MM.1S (cell line): Measurements from ENCODE around the gene FTHL17.

Experiments used
- DNase-seq: peaks from one replicate; pipeline ENCODE4 v3.0.0-alpha.2; 2015
- H2AFZ ChIP-seq: fragments of 300-600 bp; sonication (generic); 2 replicates; pipeline ENCODE4 v1.6.0; 2016; ENCODE audit warnings: antibody characterized with exemption, low read length
- H3F3A ChIP-seq: fragments of 300-600 bp; sonication (generic); 2 replicates; pipeline ENCODE4 v1.6.1; 2016; ENCODE audit warnings: mild to moderate bottlenecking, antibody characterized with exemption, low read length, moderate library complexity, mixed read lengths; ENCODE audit not compliant: insufficient read depth
- H3K27ac ChIP-seq: fragments of 300-600 bp; sonication (generic); 2 replicates; pipeline ENCODE4 v1.5.1; 2016; ENCODE audit warnings: mild to moderate bottlenecking, low read length
- H3K27me3 ChIP-seq: fragments of 300-600 bp; sonication (generic); replicated peaks from 2 replicates; pipeline ENCODE4 v1.6.0; 2016; ENCODE audit warnings: low read length; ENCODE audit not compliant: insufficient read depth
- H3K36me3 ChIP-seq: fragments of 300-600 bp; sonication (generic); replicated peaks from 2 replicates; pipeline ENCODE4 v1.6.1; 2016; ENCODE audit warnings: mild to moderate bottlenecking, low read length, mixed read lengths; ENCODE audit not compliant: insufficient read depth
- H3K4me1 ChIP-seq: fragments of 300-600 bp; sonication (generic); 2 replicates; pipeline ENCODE4 v1.6.1; 2016; ENCODE audit warnings: low read length, mixed read lengths
- H3K4me2 ChIP-seq: fragments of 300-600 bp; sonication (generic); 2 replicates; pipeline ENCODE4 v1.6.0; 2016; ENCODE audit warnings: low read depth, low read length
- H3K4me3 ChIP-seq: fragments of 300-600 bp; sonication (generic); 2 replicates; pipeline ENCODE4 v1.5.1; 2016; ENCODE audit warnings: low read length, mixed read lengths
- H3K79me2 ChIP-seq: fragments of 300-600 bp; sonication (generic); 2 replicates; pipeline ENCODE4 v1.6.1; 2016; ENCODE audit warnings: mixed run types, low read length, mixed read lengths
- H3K9ac ChIP-seq: fragments of 300-600 bp; sonication (generic); 2 replicates; pipeline ENCODE4 v1.6.1; 2016; ENCODE audit warnings: low read length, mixed read lengths
- H3K9me2 ChIP-seq: fragments of 300-600 bp; sonication (generic); replicated peaks from 2 replicates; pipeline ENCODE4 v1.6.1; 2016; ENCODE audit warnings: mild to moderate bottlenecking, low read length, mixed read lengths; ENCODE audit not compliant: insufficient read depth
- H3K9me3 ChIP-seq: fragments of 300-600 bp; sonication (generic); replicated peaks from 2 replicates; pipeline ENCODE4 v1.6.1; 2016; ENCODE audit warnings: mild to moderate bottlenecking, low read length, mixed read lengths; ENCODE audit not compliant: insufficient read depth
- H4K20me1 ChIP-seq: fragments of 300-600 bp; sonication (generic); 2 replicates; pipeline ENCODE4 v1.6.1; 2016; ENCODE audit warnings: mild to moderate bottlenecking, low read length, moderate library complexity, mixed read lengths; ENCODE audit not compliant: insufficient read depth
- CTCF ChIP-seq: fragments of 300-600 bp; sonication (generic); IDR thresholded peaks from 2 replicates; pipeline ENCODE4 v1.5.1; 2016; ENCODE audit warnings: antibody characterized with exemption, low read length, mixed read lengths
- EZH2 ChIP-seq: fragments of 300-600 bp; sonication (generic); optimal IDR thresholded peaks from 2 replicates; pipeline ENCODE3; 2017; ENCODE audit warnings: low read depth, mild to moderate bottlenecking, antibody characterized with exemption, low read length, mixed read lengths
- EZH2phosphoT487 ChIP-seq: fragments of 300-600 bp; sonication (generic); IDR thresholded peaks from 2 replicates; pipeline ENCODE4 v1.6.1; 2018; ENCODE audit warnings: antibody characterized with exemption, low read length

The FTHL17 gene

GRCh38 chrX:31098079-31098478 is 26.2 kb upstream of the FTHL17 start:
- H3K4me2 ChIP-seq, result no peak overlapping the region
- H3K9me2 ChIP-seq, result no peaks in the 10 kb centered on the region
- H3K79me2 ChIP-seq, result no peaks in the 10 kb centered on the region
- H3K36me3 ChIP-seq, result no peaks in the 10 kb centered on the region
- no peaks in the 10 kb centered on the region for H3F3A ChIP-seq
- H3K9me3 ChIP-seq, result no peaks in the 10 kb centered on the region
- H3K4me1 ChIP-seq, result no peaks in the 10 kb centered on the region
- H3K27me3 ChIP-seq, result no peaks in the 10 kb centered on the region
- TF ChIP-seq EZH2phosphoT487 (no peak), EZH2 (no peak), CTCF (no peak)
- no peak overlapping the region for H3K27ac ChIP-seq
- no peak overlapping the region for H3K9ac ChIP-seq
- no peaks in the 10 kb centered on the region for H4K20me1 ChIP-seq
- no peak overlapping the region for H2AFZ ChIP-seq
- no peak overlapping the region for H3K4me3 ChIP-seq
- DNase-seq, result no peak

- H3K4me2 ChIP-seq, result no peak overlapping the region
- H3F3A ChIP-seq, result no peaks in the 10 kb centered on the region
- H3K9me3 ChIP-seq, result no peaks in the 10 kb centered on the region
- H3K36me3 ChIP-seq, result no peaks in the 10 kb centered on the region
- H3K27ac ChIP-seq, result no peak overlapping the region
- no peaks in the 10 kb centered on the region for H3K79me2 ChIP-seq
- no peaks in the 10 kb centered on the region for H3K27me3 ChIP-seq
- H3K4me3 ChIP-seq, result no peak overlapping the region
- no peak overlapping the region for H3K9ac ChIP-seq
- H3K9me2 ChIP-seq, result no peaks in the 10 kb centered on the region
- H4K20me1 ChIP-seq, result no peaks in the 10 kb centered on the region
- no peak overlapping the region for H2AFZ ChIP-seq
- TF ChIP-seq CTCF (no peak), EZH2phosphoT487 (no peak), EZH2 (no peak)
- no peaks in the 10 kb centered on the region for H3K4me1 ChIP-seq
- no peak for DNase-seq
Measured at GRCh38 chrX:31093639-31093975, 21.8 kb upstream of the FTHL17 start.

- H3K4me3 ChIP-seq, result no peak overlapping the region
- DNase-seq, result no peak
- H3K4me1 ChIP-seq, result no peaks in the 10 kb centered on the region
- no peaks in the 10 kb centered on the region for H4K20me1 ChIP-seq
- no peaks in the 10 kb centered on the region for H3K79me2 ChIP-seq
- H3K9me2 ChIP-seq, result no peaks in the 10 kb centered on the region
- no peak overlapping the region for H3K9ac ChIP-seq
- no peak overlapping the region for H2AFZ ChIP-seq
- H3F3A ChIP-seq, result no peaks in the 10 kb centered on the region
- H3K27ac ChIP-seq, result no peak overlapping the region
- no peaks in the 10 kb centered on the region for H3K9me3 ChIP-seq
- H3K36me3 ChIP-seq, result no peaks in the 10 kb centered on the region
- no peaks in the 10 kb centered on the region for H3K27me3 ChIP-seq
- TF ChIP-seq EZH2, result no peak
- no peak for TF ChIP-seq EZH2phosphoT487
- TF ChIP-seq CTCF, result no peak
- H3K4me2 ChIP-seq, result no peak overlapping the region
Measured at GRCh38 chrX:31092970-31093638, 21.3 kb upstream of the FTHL17 start.
